Hindlimb muscle (tissue), 1 donor: ENCODE results near the gene CCND1. TPM values are rescaled to one million over a fixed set of nuclear protein-coding genes. Genes with fewer than 3 reads are reported as not detected.
A peak's percentile ranks its signal among the peaks of the same experiment; 100 is the strongest.
"Not testable (repeated sequence)": the region's sequence is repeated elsewhere in the genome, so short reads cannot be mapped to it uniquely, and the experiment has no call there.

Experiments used
- DNase-seq: peaks from one replicate; pipeline ENCODE4 v3.0.0-alpha.2; 2013
- polyA plus RNA-seq: library from polyadenylated mRNA; unstranded; fragments of 120-200 nt; gene quantifications from one replicate; pipeline ENCODE4 v1.2.1, GENCODE V29; 2013; ENCODE audit not compliant: insufficient read length

Gene CCND1
- polyA plus RNA-seq, 1 donor, result 66.7 TPM

DNA sequence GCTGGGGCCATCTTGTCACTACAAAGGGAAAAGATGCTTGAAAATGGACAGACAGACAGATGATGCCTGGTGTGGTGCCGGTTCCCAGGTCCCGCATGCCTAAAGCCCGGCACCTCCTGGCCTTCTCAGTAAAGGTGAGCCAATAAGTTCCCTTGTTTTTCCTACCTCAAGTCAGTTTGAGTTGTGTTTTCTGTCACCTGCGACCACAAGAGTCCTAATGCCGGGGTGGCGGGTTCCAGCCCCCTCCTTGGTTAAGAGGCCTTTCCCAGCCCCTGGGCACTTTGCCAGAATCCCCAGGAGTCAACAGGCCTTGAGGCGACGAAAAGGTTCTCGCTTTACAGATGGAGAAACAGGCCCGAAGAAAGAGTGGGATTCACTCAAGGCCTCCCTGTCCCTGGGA is 53.8 kb downstream of the CCND1 start:
- no peak for DNase-seq

DNA sequence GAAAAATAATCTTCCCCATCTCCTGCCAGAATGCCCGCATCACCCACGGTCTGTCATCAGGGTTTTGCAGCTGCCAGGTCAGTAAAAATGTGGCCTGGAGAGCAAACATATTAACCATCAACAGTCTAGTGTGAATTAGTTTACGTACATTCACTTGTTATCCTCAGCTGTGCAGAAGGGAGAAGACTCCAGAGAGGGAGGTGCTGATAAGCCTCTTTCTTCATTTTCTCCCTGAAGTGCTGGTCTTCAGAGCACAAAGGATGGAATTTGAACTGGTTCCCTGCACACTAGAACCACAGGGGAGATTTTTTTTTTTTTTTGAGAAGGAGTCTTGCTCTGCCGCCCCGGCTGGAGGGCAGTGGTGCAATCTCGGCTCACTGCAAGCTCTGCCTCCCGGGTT is 54.6 kb downstream of the CCND1 start:
- DNase-seq, result no peak

DNA sequence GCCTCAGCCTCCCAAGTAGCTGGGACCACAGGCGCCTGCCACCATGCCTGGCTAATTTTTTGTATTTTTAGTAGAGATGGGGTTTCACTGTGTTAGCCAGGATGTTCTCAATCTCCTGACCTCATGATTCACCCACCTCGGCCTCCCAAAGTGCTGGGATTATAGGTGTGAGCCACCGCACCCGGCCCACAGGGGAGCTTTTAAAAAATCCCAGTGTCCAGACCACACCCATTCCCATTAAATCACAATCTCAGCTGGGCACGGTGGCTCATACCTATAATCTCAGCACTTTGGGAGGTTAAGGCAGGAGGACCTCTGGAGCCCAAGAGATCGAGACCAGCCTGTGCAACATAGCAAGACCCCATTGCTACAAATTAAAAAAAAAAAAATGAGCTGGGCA is 55.0 kb downstream of the CCND1 start:
- DNase-seq, result not testable (repeated sequence)

DNA sequence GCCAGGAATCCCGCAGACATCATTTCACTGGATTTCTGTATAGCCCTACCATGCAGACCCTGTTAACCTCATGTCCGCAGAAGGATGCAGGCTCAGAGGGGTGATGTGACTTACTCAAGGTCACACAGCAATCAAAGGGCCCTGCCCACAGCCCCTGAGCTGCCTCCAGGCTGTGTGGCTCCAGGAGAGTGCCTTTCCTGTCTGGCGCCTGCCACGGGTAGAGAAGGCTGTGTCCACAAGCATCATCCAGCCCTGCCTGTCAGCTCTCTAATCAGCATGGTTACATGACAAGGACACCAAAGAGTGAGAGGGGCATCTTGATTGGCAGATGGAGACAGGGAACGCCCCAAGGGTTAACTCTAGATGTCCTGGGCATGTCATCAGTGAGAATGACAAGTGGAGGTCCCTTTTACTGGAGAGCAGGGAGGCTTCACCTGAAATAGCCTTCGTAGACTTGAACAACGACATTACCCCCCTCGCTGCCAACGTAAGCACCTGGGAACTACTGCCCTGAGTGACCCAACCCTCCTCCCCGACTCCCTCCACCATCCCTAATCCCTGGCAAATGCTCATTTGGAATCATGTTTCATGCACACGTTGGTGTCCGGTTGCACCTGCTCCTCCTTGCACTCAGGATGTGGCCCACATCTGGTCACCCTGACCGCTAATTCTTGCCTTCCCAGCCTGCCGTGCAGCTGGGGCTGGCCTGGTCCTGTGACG is 56.0 kb downstream of the CCND1 start:
- DNase-seq, result no peak

DNA sequence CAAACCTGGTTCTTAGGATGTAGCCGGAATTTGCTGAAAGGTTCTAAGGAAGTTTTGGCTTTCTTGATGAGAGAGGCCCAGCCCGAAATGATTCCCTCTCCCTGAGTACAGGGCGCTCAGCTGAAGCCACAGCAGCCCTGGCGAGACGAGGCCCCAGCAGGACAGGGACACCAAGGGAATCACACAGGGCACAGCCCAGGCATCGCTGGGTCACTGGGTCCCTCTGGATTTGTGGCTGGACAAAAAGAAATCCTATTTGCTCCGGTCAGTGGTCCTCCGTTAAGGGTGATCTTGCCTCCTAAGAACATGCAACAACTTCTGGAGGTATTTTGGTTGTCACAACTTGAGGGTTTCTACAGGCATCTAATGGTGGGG is 56.5 kb downstream of the CCND1 start:
- no peak for DNase-seq

DNA sequence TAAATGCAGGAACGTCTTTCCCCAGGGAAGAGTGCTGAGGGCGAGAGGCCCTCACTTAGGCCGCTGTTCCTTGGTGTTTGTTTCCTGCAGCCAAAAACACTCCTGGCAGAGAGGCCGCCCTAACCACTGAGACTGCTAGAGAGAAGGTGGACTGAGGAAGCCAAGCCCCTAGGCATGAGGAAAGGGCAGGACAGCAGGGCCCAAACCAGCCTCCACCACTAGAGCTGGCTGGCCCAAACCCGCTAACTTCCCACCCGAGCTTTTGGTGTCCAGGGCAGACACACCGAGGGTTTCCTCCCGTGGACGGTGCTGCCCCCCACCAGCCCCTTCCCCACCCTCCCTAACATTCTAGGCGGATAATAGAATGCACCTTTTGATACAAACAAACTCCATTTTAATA is 56.9 kb downstream of the CCND1 start:
- no peak for DNase-seq

DNA sequence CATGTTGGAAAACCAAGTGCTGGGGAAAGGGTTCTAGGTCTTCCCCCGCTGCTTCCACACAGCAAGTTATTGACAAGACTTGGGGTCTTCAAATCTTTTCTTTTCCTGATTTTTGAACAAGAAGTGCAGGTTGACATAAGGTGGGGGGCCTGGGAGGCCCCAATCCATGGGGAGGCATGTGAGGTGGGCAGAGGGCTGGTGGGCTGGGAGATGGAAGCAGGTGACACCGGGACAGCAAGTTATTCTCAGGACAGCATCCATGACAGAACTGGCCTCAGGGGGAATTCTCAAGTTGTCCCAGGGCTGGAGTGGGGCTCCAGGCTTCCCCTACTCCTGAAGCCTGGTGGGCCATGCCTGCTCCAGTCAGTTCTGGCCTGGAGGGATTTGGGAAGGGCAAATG is 57.4 kb downstream of the CCND1 start:
- DNase-seq, result no peak

DNA sequence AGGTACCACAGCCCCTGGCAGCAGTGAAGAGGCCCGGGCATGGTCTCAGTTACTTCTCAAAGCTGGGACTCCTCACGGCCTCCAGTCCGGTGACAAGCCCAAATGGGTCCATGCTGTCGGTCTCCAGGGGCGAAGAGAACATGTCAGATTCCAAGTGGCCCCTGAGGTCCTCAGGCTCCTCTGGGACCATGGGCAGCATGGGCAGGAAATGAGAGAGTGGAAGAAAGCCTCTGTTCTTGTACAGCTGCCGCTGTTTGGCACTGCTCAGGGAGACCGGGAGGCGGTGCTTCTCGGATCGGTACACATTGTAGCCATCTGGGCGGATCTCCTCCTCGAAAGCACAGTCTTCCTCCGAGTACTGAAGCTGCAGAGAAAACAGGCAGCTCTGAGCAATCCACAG is 58.3 kb downstream of the CCND1 start:
- no peak for DNase-seq

DNA sequence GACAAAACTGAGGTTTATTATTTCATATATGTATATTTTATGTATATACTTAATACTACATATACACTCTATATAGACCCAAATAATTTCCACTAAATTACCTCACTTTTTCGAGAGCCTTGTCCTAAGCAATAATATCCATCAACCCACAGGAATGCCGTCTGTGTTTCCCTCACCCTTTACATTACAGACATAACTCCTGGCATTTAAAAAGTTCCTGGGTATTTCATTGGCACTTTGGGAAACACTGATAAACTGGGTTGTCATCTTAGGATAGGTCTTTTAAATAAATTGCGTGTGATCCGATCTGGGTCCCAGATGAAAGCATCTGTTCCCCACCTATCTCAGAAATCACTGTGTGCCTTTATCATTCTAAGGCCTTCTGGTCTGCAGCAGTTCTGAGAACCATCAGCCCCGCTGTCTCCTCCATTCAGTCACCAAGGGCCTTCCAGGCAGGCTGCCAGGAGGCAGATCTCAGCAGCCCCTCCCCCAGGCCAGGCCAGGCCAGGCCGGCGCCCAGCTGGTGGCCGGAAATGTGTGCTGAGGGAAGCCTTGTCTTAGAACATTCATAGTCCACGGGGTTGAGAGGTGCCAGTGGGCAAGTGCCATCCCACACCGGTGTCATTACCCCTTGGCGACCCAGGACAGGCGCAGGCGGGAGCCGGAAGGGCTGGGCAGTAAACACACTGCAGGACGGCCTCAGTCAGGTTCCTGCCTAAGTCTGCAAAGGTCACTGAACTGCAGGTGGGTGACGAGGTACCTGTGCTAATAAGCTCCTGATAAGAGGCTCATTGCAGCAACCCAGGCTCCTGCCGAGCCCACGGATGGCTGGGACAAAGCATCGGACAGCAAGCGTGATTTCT is 59.6 kb downstream of the CCND1 start:
- peak; percentile 82 for DNase-seq

DNA sequence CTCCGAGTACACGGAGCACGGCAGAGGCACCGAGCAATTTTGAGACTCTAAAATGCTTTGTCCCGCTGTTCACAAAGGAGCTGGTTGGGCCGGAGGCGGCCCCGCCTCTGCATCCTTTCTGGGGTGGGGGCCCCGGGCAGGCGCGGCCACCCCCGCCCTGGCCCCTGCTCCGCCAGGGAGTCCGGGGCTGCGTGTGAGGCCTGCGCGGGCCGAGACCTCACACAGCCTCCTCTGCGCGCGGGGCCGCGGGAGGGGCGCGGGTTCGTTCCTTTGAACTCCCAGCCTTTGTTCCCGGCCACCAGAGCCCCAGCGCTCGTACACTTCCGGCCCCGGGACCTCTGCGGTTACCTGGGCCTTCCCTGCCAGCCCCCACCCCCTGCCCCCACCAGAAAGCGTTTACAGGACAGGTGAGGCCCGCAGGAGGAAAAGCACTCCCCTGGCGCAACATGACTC is 61.3 kb downstream of the CCND1 start:
- no peak for DNase-seq

DNA sequence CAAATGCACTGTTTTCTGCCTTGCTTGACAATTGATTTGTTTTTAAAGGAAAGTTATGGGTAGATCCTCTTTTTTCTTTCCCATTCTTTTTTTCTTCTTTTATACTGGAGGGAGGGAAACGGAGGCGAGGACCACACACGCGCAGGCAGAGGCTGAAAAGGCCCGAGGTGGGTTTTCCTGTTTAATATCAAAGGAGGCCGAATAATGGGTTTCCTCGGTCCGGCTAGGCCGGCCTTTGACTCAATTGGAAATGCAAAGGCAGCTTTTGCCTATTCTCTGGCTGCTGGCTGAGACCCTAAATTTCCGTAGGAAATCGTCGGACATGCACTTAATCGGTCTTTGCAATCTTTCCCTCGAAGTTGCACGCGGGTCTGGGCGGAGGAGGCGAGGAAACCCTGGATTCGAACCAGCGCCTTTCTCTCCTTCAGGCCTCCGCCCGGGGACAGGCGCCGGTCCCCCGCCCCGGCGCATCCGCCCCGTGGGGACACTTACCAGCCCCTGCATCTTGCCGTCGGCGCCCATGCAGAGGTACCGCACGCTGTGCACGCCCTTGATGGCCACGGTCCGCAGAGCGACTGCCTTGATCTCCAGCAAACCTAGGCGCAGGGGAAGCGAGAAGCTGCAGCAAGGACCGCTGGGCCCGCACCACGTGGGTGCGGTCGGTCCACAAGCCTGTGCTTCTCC is 62.0 kb downstream of the CCND1 start:
- no peak for DNase-seq

DNA sequence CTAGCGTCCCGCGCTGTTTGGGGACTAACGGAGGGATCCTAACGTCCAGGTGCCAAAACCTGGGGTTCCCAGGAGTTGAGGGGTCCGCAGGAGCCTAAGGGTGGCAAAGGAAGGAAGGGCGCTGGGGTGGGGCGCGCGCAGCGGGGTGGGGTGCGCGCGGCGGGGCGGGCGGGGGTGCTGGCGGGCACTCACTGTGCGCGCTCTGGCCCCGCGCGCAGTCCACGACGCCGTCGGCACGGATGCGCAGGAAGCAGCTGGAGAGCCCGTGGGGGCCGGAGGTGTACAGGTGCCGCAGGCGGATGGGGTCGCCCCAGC is 62.5 kb downstream of the CCND1 start:
- DNase-seq, result no peak

Other genes with a start within 250 kb of the CCND1 start
- 0.06 TPM for gene LINC01488, start 159.5 kb upstream of the CCND1 start, polyA plus RNA-seq
- 19.6 TPM for gene LTO1, start 34.2 kb downstream of the CCND1 start, polyA plus RNA-seq
- 0.58 TPM for gene FGF19, start 62.9 kb downstream of the CCND1 start, polyA plus RNA-seq
- 8.1 TPM for gene FGF4, start 134.2 kb downstream of the CCND1 start, polyA plus RNA-seq
- not detected for gene FGF3, start 178.3 kb downstream of the CCND1 start, polyA plus RNA-seq